Ascending aorta (tissue), 2 donors: ENCODE data around the gene XCR1. TPM values are rescaled to one million over a fixed set of nuclear protein-coding genes. Genes with fewer than 3 reads are reported as not detected.

Source experiments
- DNase-seq, 2 donors: peaks; one replicate each; pipeline ENCODE4 v3.0.0-alpha.2; 2019; ENCODE audit warnings: low spot score in 2 of 2
- H3K27ac ChIP-seq, 2 donors: fragments of 200-600 bp; sonication (generic); one replicate each; pipeline ENCODE4 v1.5.1; 2016 to 2017; ENCODE audit warnings: mild to moderate bottlenecking in 1 of 2
- H3K27me3 ChIP-seq: fragments of 200-600 bp; sonication (generic); one replicate; pipeline ENCODE4 v1.5.1; 2017
- H3K36me3 ChIP-seq, 2 donors: fragments of 200-600 bp; sonication (generic); one replicate each; pipeline ENCODE4 v1.5.1; 2016
- H3K4me1 ChIP-seq, 2 donors: fragments of 200-600 bp; sonication (generic); one replicate each; pipeline ENCODE4 v1.5.1; 2016 to 2017; ENCODE audit warnings: mild to moderate bottlenecking in 1 of 2
- H3K4me3 ChIP-seq, 2 donors: fragments of 200-600 bp; sonication (generic); one replicate each; pipeline ENCODE4 v1.5.1; 2016 to 2017; ENCODE audit warnings: mild to moderate bottlenecking in 1 of 2
- H3K9me3 ChIP-seq, 2 donors: fragments of 200-600 bp; sonication (generic); one replicate each; pipeline ENCODE4 v1.5.1; 2016
- intact Hi-C: fragments of 100-400 bp; cut with DNase I; formaldehyde crosslinking; loops from one replicate; pipeline ENCODE4 v1.15.1; 2023
- total RNA-seq: library from RNA; depleted of rRNA; stranded (reverse); fragments of >200 nt; gene quantifications from one replicate; pipeline ENCODE4 v1.1.0, GENCODE V29; 2016
- TF ChIP-seq, protein P1 (sequence below), 3 experiments: fragments of 200-600 bp in 2 of 3; fragments of 450-650 bp in 1 of 3; sonication (generic) in 2 of 3; IDR thresholded peaks; one replicate each; pipeline ENCODE4 v1.5.1; 2016 to 2019; ENCODE audit warnings: antibody characterized with exemption in 3 of 3, mild to moderate bottlenecking in 1 of 3, moderate library complexity in 1 of 3

The XCR1 gene
- total RNA-seq, 1 donor from 2014 or later = not detected

DNA sequence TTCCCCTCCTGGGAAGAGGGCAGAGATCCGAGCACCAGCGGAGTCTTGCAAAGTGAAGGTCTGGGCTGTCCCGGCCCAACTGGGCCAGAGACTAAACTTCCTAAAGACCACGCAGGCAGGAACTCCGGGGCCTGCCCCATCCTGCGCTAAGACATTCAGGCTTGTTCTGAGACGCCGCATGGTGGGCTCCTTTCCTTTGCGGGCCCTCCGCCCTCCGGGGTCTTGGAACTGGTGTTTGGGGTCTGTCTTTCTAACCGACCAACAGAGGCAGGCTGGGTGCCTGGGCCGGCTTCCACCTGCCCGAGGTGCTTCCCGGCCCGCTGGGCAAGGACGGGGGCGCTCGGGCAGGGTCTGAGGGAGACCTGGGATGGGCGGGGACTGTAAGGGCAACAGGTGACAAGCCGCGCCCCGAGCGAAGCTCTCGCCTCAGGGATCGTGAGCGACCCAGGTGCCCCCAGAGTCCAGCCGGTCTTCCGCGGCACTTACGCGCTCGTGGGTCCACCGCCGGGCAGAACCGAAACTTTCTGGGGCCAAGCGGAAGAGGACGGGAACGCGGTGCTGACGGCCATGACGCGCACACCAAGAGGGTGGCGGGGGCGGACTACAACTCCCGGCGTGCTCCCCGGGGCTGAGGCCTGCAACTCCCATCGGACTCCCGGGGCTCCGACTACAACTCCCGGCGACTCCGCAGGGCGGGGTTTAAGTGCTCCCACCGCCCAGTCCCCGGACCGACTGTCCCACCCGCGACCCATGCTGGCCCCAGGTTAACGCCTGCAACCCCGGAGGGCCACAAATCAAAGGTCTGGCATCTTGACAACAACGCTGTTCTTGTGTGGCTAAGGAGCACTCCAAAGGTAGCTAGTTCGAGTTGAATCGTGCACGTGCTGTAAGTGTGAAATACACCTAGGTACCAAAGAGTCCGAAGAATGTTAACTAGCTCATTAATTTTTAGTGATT lies 31.8 kb downstream of the XCR1 start, which contains the start of gene FYCO1:
FYCO1 (minus strand) TSS at position 589 of the 957 bp plus-strand sequence. CDS start 10,914 bp downstream, outside the sequence.
- intact Hi-C loops = loop anchor here (10.0 kb wide), 2 partner anchors 311 to 401 kb away; partner anchors contain the start of genes LIMD1 and SACM1L
- TF ChIP-seq, protein P1, sequence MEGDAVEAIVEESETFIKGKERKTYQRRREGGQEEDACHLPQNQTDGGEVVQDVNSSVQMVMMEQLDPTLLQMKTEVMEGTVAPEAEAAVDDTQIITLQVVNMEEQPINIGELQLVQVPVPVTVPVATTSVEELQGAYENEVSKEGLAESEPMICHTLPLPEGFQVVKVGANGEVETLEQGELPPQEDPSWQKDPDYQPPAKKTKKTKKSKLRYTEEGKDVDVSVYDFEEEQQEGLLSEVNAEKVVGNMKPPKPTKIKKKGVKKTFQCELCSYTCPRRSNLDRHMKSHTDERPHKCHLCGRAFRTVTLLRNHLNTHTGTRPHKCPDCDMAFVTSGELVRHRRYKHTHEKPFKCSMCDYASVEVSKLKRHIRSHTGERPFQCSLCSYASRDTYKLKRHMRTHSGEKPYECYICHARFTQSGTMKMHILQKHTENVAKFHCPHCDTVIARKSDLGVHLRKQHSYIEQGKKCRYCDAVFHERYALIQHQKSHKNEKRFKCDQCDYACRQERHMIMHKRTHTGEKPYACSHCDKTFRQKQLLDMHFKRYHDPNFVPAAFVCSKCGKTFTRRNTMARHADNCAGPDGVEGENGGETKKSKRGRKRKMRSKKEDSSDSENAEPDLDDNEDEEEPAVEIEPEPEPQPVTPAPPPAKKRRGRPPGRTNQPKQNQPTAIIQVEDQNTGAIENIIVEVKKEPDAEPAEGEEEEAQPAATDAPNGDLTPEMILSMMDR (IDR thresholded peaks at IDR 0.05) = no peak
- peak within 1 kb of the TSS; percentile 71 to 90 for H3K4me3 ChIP-seq
- H3K4me1 ChIP-seq = peaks cover 15 to 45% of the 10 kb centered on the region in 2 donors
- H3K27me3 ChIP-seq = no peaks in the 10 kb centered on the region
- peak; percentile 83 to 97 for DNase-seq
- H3K9me3 ChIP-seq = no peaks in the 10 kb centered on the region
- no peaks in the 10 kb centered on the region for H3K36me3 ChIP-seq
- peak within 1 kb of the TSS; percentile 94 to 99 for H3K27ac ChIP-seq

DNA sequence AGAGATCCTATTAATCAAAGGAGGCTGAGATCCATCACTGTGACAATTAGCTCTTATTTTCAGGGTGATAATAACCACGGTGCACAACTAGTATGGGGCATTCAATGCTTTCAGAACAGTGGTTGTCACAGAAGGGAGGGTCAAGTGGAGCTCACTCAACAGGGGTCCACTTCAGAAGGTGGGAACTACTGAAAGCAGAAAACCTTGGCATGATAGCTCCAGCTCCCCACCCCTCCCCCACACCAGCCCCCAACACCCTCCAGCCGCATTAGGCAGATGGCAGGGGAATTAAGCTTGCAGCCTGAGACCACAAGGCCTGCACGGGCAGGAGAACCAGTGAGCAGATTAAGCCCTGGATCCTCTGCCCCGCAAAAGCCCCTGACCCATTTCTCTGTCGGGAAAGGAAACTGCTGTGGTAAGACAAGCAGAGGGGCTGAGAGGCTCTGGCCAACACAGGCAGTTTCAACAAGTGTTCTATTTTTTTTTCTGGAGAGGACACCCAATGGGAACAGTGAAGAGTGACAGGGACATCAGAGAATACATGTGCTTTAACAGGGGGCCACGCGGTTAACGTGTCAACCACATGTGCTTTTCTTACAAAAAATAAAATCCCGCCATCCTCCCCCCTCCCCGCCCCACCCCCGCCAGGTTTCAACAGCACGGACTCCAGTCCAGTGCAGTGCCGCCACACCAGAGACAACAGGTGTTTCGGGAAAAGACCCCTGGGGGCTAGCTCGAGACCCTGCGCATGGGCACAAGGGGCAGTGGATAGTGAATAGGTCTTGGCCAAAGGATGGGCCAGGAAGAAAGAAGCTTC lies 32.7 kb downstream of the XCR1 start:
- intact Hi-C loops = loop anchor here (10.0 kb wide), 2 partner anchors 310 to 400 kb away; partner anchors contain the start of genes LIMD1 and SACM1L
- TF ChIP-seq, protein P1 (IDR thresholded peaks at IDR 0.05) = no peak
- Histone ChIP-seq H3K4me1 (peaks cover 18 to 53% of the 10 kb centered on the region in 2 donors), H3K4me3 (peak overlapping the region; percentile 71 to 90), H3K9me3 (no peaks in the 10 kb centered on the region), H3K27me3 (no peaks in the 10 kb centered on the region), H3K36me3 (no peaks in the 10 kb centered on the region), H3K27ac (peak overlapping the region; percentile 94 to 99)
- DNase-seq = peak in 1 of 2 donors; percentile 64

DNA sequence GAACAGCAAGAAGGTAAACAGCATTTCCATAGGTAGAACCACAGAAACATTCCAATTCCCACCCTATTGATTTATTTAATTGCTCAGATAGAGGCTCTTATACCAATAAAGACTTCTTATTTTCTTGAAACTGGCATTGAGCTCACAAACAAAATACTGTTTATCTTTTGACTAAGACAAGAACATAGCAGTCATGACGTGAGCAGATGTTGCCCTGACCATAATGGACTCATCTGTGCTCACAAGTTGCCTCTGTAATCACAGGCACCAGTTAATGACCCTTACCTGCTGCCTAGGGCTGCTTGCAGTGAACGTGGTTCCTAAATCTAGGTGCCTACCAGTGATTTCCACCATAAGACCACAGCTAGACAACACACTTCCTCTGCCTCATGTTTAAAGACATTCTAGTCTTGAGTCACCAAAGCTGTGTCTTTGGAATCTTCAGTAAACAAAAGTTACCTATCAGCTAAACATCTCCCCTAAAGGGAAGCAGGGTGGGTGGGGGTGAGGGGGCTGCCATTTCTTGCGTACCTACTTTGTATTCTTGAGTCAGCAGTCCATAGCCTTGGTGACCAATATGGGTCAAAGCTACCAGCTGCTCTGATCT lies 33.8 kb downstream of the XCR1 start:
- Histone ChIP-seq H3K36me3 (no peaks in the 10 kb centered on the region), H3K27ac (peak overlapping the region; percentile 94 to 99), H3K9me3 (no peaks in the 10 kb centered on the region), H3K4me3 (no peak overlapping the region), H3K27me3 (no peaks in the 10 kb centered on the region), H3K4me1 (peaks cover 29 to 64% of the 10 kb centered on the region in 2 donors)
- no peak for DNase-seq
- intact Hi-C loops = loop anchor here (2.0 to 10.0 kb wide), 3 partner anchors 309 to 1017 kb away; partner anchors contain the start of genes EXOSC7, LIMD1, SACM1L and ZDHHC3
- TF ChIP-seq, protein P1 (IDR thresholded peaks at IDR 0.05) = no peak

DNA sequence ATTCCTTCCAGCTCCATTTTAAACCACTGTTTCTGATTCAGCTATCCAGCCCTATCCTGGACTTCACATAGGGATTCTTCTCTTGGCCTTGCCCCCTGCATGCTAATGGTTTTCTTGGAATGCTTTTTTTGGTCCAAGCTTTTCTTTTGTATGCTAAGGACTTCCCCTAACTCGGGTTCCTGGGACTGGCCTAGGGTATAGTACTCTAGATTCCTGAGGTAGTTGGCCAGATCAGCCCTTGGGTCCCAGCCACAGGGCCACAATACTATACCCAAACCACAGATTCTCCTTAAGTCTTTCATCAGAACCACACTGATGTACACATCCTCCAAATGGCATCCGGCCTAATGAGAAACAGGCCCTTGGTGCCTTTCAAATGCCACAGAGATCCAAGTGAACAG lies 34.5 kb downstream of the XCR1 start:
- no peak for DNase-seq
- Histone ChIP-seq H3K9me3 (no peaks in the 10 kb centered on the region), H3K27ac (peak overlapping the region; percentile 94 to 99), H3K36me3 (no peaks in the 10 kb centered on the region), H3K4me3 (no peak overlapping the region), H3K27me3 (no peaks in the 10 kb centered on the region), H3K4me1 (peaks cover 34 to 71% of the 10 kb centered on the region in 2 donors)
- TF ChIP-seq, protein P1 (IDR thresholded peaks at IDR 0.05) = no peak
- intact Hi-C loops = loop anchor here (2.0 to 10.0 kb wide), 3 partner anchors 308 to 1016 kb away; partner anchors contain the start of genes EXOSC7, LIMD1, SACM1L and ZDHHC3
